Measurements from ENCODE around the gene MARCHF10. TPM values are rescaled to one million over a fixed set of nuclear protein-coding genes. Genes with fewer than 3 reads are reported as not detected.

Gene MARCHF10
- total RNA-seq, 2 experiments from 2014 or later = not detected

GRCh38 chr17:62767997-62768396 lies 40.1 kb downstream of the MARCHF10 start:
- intact Hi-C loops (cut with micrococcal nuclease; ENCODE audit: unreplicated experiment) = no loop called here
- H3K9me3 ChIP-seq (ENCODE audit: low read length) = no peaks in the 10 kb centered on the region
- POLR2A ChIA-PET = no interaction called here

GRCh38 chr17:62765351-62765750 lies 42.8 kb downstream of the MARCHF10 start:
- H3K9me3 ChIP-seq (ENCODE audit: low read length) = no peaks in the 10 kb centered on the region
- no peaks in the 10 kb centered on the region for H3K4me1 ChIP-seq (ENCODE audit: insufficient read depth, low read length, poor library complexity, severe bottlenecking)
- no peaks in the 10 kb centered on the region for H3K79me2 ChIP-seq (ENCODE audit: insufficient read depth, low read depth, low read length)
- CTCF ChIA-PET (ENCODE audit: unreplicated experiment) = no interaction called here
- no peak overlapping the region for H3K27ac ChIP-seq (ENCODE audit: low read depth, low read length, poor library complexity, severe bottlenecking)
- H4K20me1 ChIP-seq (ENCODE audit: insufficient read depth, low read length) = no peaks in the 10 kb centered on the region
- no peak overlapping the region for H3K4me3 ChIP-seq (ENCODE audit: low read depth, low read length, poor library complexity, severe bottlenecking)
- H3K36me3 ChIP-seq (ENCODE audit: insufficient read depth, low read length) = no peaks in the 10 kb centered on the region
- POLR2A ChIA-PET = no interaction called here
- H2AFZ ChIP-seq (ENCODE audit: low read length) = no peak overlapping the region
- DNase-seq (ENCODE audit: low spot score) = no peak
- H3K4me2 ChIP-seq (ENCODE audit: low read length) = no peak overlapping the region
- no peak for TF ChIP-seq CTCF (conservative IDR thresholded peaks at IDR 0.05; ENCODE audit: low read length)
- no peak for TF ChIP-seq EZH2phosphoT487 (IDR thresholded peaks at IDR 0.05; ENCODE audit: borderline replicate concordance, low read depth, low read length)
- BruUV-seq (replicated peaks) = no TSS peak
- no peaks in the 10 kb centered on the region for H3K9me2 ChIP-seq (ENCODE audit: insufficient read depth, low read length)
- intact Hi-C loops (cut with micrococcal nuclease; ENCODE audit: unreplicated experiment) = no loop called here

More at GRCh38 chr17:62767997-62768396, 40.1 kb downstream of the MARCHF10 start:
- Histone ChIP-seq H3K36me3 (ENCODE audit: insufficient read depth, low read length) (no peaks in the 10 kb centered on the region), H3K9me2 (ENCODE audit: insufficient read depth, low read length) (no peaks in the 10 kb centered on the region), H3K4me3 (ENCODE audit: low read depth, low read length, poor library complexity, severe bottlenecking) (no peak overlapping the region), H3K27ac (ENCODE audit: low read depth, low read length, poor library complexity, severe bottlenecking) (no peak overlapping the region), H3K4me1 (ENCODE audit: insufficient read depth, low read length, poor library complexity, severe bottlenecking) (no peaks in the 10 kb centered on the region), H3K79me2 (ENCODE audit: insufficient read depth, low read depth, low read length) (no peaks in the 10 kb centered on the region), H3K4me2 (ENCODE audit: low read length) (no peak overlapping the region), H4K20me1 (ENCODE audit: insufficient read depth, low read length) (no peaks in the 10 kb centered on the region), H2AFZ (ENCODE audit: low read length) (no peak overlapping the region)
- no peak for TF ChIP-seq EZH2phosphoT487 (IDR thresholded peaks at IDR 0.05; ENCODE audit: borderline replicate concordance, low read depth, low read length)
- no peak for TF ChIP-seq CTCF (conservative IDR thresholded peaks at IDR 0.05; ENCODE audit: low read length)
- BruUV-seq (replicated peaks) = no TSS peak
- CTCF ChIA-PET (ENCODE audit: unreplicated experiment) = no interaction called here
- DNase-seq (ENCODE audit: low spot score) = no peak

GRCh38 chr17:62763891-62764600 lies 44.1 kb downstream of the MARCHF10 start:
- Histone ChIP-seq H3K9me2 (ENCODE audit: insufficient read depth, low read length) (no peaks in the 10 kb centered on the region), H3K9me3 (ENCODE audit: low read length) (no peaks in the 10 kb centered on the region), H3K36me3 (ENCODE audit: insufficient read depth, low read length) (no peaks in the 10 kb centered on the region), H4K20me1 (ENCODE audit: insufficient read depth, low read length) (no peaks in the 10 kb centered on the region), H3K27ac (ENCODE audit: low read depth, low read length, poor library complexity, severe bottlenecking) (no peak overlapping the region), H3K4me3 (ENCODE audit: low read depth, low read length, poor library complexity, severe bottlenecking) (no peak overlapping the region), H3K4me1 (ENCODE audit: insufficient read depth, low read length, poor library complexity, severe bottlenecking) (no peaks in the 10 kb centered on the region), H2AFZ (ENCODE audit: low read length) (no peak overlapping the region), H3K4me2 (ENCODE audit: low read length) (no peak overlapping the region), H3K79me2 (ENCODE audit: insufficient read depth, low read depth, low read length) (no peaks in the 10 kb centered on the region)
- BruUV-seq (replicated peaks) = no TSS peak
- intact Hi-C loops (cut with micrococcal nuclease; ENCODE audit: unreplicated experiment) = no loop called here
- CTCF ChIA-PET (ENCODE audit: unreplicated experiment) = no interaction called here
- TF ChIP-seq CTCF (conservative IDR thresholded peaks at IDR 0.05; ENCODE audit: low read length) (no peak), EZH2phosphoT487 (IDR thresholded peaks at IDR 0.05; ENCODE audit: borderline replicate concordance, low read depth, low read length) (no peak)
- POLR2A ChIA-PET = interaction anchor here (0.8 kb wide), 1 partner anchor 51 kb away, joined by 3 read pairs; no protein-coding TSS in a partner anchor
- DNase-seq (ENCODE audit: low spot score) = no peak
